ENCODE data around the gene PPP1R14B.

PPP1R14B gene

GRCh38 chr11:64233913-64234586 is 12.7 kb downstream of the PPP1R14B start, which contains the start of gene VEGFB:
Gene VEGFB (plus strand): TSS chr11:64234584. CDS start chr11:64234834, 250 bp downstream.
- in situ Hi-C loops (cut with MboI; ENCODE audit: low sequenced_read_pairs) = loop anchor here (25.0 kb wide), 1 partner anchor 103 kb away; the partner anchor contains the start of gene CCDC88B

- in situ Hi-C loops (cut with MboI; ENCODE audit: low sequenced_read_pairs) = loop anchor here (25.0 kb wide), 1 partner anchor 104 kb away; the partner anchor contains the start of gene CCDC88B
These were observed 13.8 kb downstream of the PPP1R14B start for GRCh38 chr11:64232967-64233315.

DNA sequence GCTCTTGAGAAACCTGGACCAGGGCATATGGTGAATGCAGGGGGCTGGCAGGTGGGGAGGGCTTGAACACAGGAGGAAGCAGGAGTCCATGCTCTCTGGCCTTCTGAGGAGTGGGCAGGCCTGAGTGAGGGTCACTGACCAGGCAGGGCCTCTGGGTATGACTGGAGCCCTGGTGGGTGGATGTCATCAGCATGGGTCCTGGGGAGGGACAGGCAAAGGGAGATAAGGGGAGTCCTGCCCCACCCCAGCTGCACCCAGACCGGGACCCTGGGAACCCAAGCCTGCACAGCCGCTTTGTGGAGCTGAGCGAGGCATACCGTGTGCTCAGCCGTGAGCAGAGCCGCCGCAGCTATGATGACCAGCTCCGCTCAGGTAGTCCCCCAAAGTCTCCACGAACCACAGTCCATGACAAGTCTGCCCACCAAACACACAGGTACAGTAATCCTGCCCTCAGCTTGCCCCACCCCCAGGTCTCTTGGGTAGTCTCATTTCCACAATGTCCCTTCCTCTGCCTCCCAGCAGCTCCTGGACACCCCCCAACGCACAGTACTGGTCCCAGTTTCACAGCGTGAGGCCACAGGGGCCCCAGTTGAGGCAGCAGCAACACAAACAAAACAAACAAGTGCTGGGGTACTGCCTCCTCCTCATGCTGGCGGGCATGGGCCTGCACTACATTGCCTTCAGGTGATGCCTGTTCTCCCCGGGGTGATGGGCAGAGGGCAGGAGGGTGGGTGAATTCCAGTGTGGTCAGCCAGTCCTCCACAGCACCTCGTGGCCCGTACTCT is 14.4 kb downstream of the PPP1R14B start:
- in situ Hi-C loops (cut with MboI; ENCODE audit: low sequenced_read_pairs) = loop anchor here (25.0 kb wide), 1 partner anchor 105 kb away; the partner anchor contains the start of gene CCDC88B

DNA sequence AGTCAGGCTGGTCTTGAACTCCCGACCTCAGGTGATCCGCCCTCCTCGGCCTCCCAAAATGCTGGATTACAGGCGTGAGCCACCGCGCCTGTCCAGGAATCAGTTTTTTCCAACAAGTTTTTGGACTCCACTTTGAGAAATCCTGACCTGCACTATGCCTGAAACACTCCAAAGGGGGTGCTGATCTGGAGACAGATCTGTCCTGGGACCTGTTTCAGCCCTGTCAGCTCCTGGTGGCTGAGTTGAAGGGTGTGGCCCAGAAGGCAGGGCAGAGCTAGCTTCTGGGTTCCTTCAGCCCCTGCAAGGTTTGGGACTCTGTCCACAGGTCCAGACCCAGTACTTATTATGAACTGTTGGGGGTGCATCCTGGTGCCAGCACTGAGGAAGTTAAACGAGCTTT is 15.2 kb downstream of the PPP1R14B start:
- in situ Hi-C loops (cut with MboI; ENCODE audit: low sequenced_read_pairs) = loop anchor here (25.0 kb wide), 1 partner anchor 106 kb away; the partner anchor contains the start of gene CCDC88B

DNA sequence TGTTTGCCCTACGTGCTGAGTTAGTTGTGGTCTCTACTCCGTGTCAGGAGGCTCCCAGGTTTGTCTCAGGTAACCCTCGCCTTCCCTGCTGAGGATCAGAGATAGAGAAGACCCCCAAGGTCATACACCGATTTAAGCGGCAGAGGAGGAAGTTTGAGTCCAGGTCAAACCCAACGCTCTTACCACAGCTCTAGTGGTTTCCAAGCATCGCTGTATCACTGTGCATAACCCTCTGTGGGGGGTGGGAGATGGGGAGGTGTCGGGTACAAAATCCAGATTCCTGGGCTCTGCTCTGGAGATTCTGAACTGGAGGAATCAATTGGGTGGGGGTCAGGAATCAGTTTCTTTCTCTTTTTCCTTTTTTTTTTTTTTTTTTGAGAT is 15.8 kb downstream of the PPP1R14B start:
- in situ Hi-C loops (cut with MboI; ENCODE audit: low sequenced_read_pairs) = loop anchor here (25.0 kb wide), 1 partner anchor 106 kb away; the partner anchor contains the start of gene CCDC88B

DNA sequence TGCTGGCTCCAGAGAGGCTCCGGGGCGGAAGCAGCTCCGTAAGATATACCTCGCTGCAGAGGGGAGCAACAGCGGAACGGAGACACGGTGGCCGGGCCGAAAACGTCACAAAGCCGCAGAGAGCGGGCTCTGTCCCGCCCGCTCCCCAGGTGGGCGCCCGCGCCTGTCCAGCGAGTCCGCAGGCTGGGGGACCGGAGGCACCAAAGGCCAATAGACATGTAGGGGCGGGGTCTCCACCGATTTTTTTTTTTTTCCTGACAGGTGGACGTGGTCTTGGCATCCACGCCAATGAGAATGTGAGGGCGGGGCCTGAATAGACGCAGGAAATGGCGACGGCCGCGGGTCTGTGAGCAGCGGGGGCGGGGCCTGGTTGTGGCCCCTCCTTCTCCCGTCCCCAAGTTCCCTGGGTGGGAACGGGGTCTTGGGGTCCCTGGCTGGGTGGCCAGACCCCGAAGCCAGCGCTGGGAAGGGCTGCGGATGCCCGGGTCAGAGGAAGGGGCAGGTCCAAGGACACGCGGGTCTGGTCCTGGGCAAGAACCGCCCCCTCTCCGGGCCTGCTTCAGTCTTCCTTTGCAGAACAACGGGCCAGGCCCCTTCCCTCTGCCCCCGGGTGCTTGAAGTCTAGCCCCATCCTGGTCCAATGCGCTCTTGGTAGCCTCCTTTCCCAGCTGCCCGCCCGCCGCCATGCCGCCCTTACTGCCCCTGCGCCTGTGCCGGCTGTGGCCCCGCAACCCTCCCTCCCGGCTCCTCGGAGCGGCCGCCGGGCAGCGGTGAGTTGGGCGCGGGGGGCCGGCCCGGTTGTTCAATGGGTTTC is 16.4 kb downstream of the PPP1R14B start, which contains the start of gene DNAJC4:
DNAJC4 (plus strand) TSS at position 378 of the 814 bp plus-strand sequence; CDS start at position 685, 307 bp downstream.
- in situ Hi-C loops (cut with MboI; ENCODE audit: low sequenced_read_pairs) = loop anchor here (25.0 kb wide), 1 partner anchor 107 kb away; the partner anchor contains the start of gene CCDC88B

GRCh38 chr11:64229744-64230170 is 17.0 kb downstream of the PPP1R14B start:
- in situ Hi-C loops (cut with MboI; ENCODE audit: low sequenced_read_pairs) = loop anchor here (25.0 kb wide), 1 partner anchor 108 kb away; the partner anchor contains the start of gene CCDC88B

DNA sequence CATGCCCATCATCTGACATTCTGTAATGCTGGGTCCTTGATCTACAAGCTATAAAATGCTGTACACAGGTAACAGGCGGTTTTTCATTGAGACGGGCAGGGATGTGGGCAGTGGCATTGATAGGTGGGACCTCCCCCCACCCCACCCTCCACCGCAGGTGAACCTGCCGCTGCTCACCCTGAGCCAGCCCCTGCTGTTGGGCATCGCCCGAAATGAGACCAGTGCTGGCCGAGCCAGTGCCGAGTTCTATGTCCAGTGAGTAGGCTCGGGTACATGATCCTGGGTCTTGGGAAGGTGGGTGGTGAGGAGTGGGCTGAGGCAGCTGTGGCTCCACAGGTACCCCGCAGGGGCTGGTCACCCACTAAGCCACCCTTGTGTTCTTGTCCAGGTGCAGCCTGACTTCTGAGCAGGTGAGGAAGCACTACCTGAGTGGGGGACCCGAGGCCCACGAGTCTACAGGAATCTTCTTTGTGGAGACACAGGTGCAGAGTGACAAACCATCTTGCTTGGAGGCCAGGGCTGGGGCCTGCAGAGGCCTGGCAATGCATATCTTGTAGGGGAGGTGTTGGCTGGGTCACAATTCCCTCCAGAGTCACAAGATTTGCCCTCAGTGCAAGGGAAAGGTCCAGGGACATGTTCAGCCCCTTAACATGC is 17.5 kb downstream of the PPP1R14B start:
- in situ Hi-C loops (cut with MboI; ENCODE audit: low sequenced_read_pairs) = loop anchor here (25.0 kb wide), 1 partner anchor 108 kb away; the partner anchor contains the start of gene CCDC88B

DNA sequence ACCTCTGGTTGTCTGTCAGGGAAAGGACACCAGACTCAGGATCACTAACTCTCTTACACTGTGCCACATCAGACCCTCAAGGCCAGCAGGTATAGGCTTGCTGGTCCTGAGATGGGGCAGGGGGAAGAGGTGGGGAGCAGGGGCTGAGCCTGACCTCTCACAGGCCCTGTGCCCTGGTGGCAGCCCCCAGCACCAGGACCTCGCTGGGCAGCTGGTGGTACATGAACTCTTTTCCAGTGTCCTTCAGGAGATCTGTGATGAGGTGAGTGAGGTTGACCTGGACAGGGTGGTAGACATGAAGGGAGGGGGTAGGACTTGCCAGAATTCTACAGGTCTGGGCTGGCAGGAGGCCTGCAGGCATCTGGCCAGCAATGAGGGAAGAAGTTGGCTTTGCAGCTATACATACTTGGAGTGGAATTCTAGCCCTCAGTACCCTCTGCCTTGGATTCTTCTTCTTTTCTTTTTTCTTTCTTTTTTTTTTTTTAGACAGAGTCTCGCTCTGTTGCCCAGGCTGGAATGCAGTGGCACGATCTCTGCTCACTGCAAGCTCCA is 19.3 kb downstream of the PPP1R14B start:
- in situ Hi-C loops (cut with MboI; ENCODE audit: low sequenced_read_pairs) = loop anchor here (25.0 kb wide), 1 partner anchor 110 kb away; the partner anchor contains the start of gene CCDC88B

DNA sequence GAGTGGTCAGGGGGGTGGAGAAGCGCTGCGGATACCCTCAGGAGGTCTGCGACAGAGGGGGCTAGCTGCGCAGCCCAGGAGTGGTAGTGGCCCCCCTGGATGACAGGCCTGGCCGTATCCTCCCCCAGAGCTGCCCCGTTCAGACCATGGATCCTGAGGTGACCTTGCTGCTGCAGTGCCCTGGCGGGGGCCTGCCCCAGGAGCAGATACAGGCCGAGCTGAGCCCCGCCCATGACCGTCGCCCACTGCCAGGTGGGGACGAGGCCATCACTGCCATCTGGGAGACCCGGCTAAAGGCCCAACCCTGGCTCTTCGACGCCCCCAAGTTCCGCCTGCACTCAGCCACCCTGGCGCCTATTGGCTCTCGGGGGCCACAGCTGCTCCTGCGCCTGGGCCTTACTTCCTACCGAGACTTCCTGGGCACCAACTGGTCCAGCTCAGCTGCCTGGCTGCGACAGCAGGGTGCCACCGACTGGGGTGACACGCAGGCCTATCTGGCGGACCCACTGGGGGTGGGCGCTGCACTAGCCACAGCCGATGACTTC is 20.2 kb downstream of the PPP1R14B start:
- in situ Hi-C loops (cut with MboI; ENCODE audit: low sequenced_read_pairs) = loop anchor here (25.0 kb wide), 1 partner anchor 111 kb away; the partner anchor contains the start of gene CCDC88B

- in situ Hi-C loops (cut with MboI; ENCODE audit: low sequenced_read_pairs) = loop anchor here (25.0 kb wide), 1 partner anchor 111 kb away; the partner anchor contains the start of gene CCDC88B
These were observed 20.9 kb downstream of the PPP1R14B start, which contains the start of the genes NUDT22 and TRPT1 for GRCh38 chr11:64225608-64226506. Gene NUDT22 (plus strand): TSS chr11:64226274. CDS start chr11:64226653, 379 bp downstream. Gene TRPT1 (minus strand): TSS chr11:64226186. CDS start chr11:64225860, 326 bp downstream.

GRCh38 chr11:64224891-64225607 is 21.7 kb downstream of the PPP1R14B start:
- in situ Hi-C loops (cut with MboI; ENCODE audit: low sequenced_read_pairs) = loop anchor here (25.0 kb wide), 1 partner anchor 112 kb away; the partner anchor contains the start of gene CCDC88B

GRCh38 chr11:64224151-64224890 is 22.4 kb downstream of the PPP1R14B start:
- in situ Hi-C loops (cut with MboI; ENCODE audit: low sequenced_read_pairs) = no loop called here

GRCh38 chr11:64223001-64223651 is 23.6 kb downstream of the PPP1R14B start:
- in situ Hi-C loops (cut with MboI; ENCODE audit: low sequenced_read_pairs) = no loop called here

DNA sequence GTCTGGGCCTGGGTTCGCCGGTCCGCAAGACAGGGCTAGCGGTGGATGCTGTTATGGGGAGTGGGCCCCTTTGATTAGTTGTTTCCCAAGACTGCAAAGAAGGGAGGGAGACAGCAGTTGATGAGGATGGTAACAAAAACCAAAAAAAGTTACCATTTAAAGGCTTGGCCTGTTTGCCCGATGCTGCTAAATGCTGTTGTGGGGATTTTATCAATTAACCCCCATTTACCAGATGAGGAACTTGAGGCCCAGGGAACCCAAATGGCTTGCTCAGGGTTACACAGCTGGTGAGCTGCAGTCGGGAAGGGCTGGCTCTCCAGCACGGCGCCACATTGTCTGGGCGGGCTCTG is 24.1 kb downstream of the PPP1R14B start:
- in situ Hi-C loops (cut with MboI; ENCODE audit: low sequenced_read_pairs) = no loop called here

GRCh38 chr11:64220798-64221197 is 25.9 kb downstream of the PPP1R14B start:
- in situ Hi-C loops (cut with MboI; ENCODE audit: low sequenced_read_pairs) = no loop called here
